GM21367 (cell line): ENCODE measurements around the gene CACNB2.

ENCODE experiments used
- ATAC-seq: cut with Tn5 transposase; IDR thresholded peaks from one replicate; pipeline ENCODE4 v1.9.1; 2021; ENCODE audit not compliant: unreplicated experiment

The CACNB2 gene

GRCh38 chr10:18381679-18382078, 241.5 kb downstream of the CACNB2 start:
- no peak for ATAC-seq

- ATAC-seq = no peak
Observed at GRCh38 chr10:18397906-18398305, 257.7 kb downstream of the CACNB2 start.

GRCh38 chr10:18399158-18399557, 258.9 kb downstream of the CACNB2 start:
- peak; percentile 62 for ATAC-seq

GRCh38 chr10:18400201-18400905, 260.1 kb downstream of the CACNB2 start:
- no peak for ATAC-seq

GRCh38 chr10:18400906-18401245, 260.7 kb downstream of the CACNB2 start:
- ATAC-seq = no peak

GRCh38 chr10:18401416-18402195, 261.4 kb downstream of the CACNB2 start:
- no peak for ATAC-seq

GRCh38 chr10:18402853-18403252, 262.6 kb downstream of the CACNB2 start:
- no peak for ATAC-seq

GRCh38 chr10:18404530-18404929, 264.3 kb downstream of the CACNB2 start:
- no peak for ATAC-seq

- no peak for ATAC-seq
Observed at GRCh38 chr10:18406136-18406535, 265.9 kb downstream of the CACNB2 start.

GRCh38 chr10:18409599-18410397, 269.6 kb downstream of the CACNB2 start:
- no peak for ATAC-seq

- no peak for ATAC-seq
Observed at GRCh38 chr10:18414061-18414460, 273.8 kb downstream of the CACNB2 start.

GRCh38 chr10:18417950-18418527, 277.8 kb downstream of the CACNB2 start:
- no peak for ATAC-seq

GRCh38 chr10:18418541-18419215, 278.5 kb downstream of the CACNB2 start:
- ATAC-seq = no peak

- ATAC-seq = no peak
Observed at GRCh38 chr10:18419945-18420344, 279.7 kb downstream of the CACNB2 start.

- no peak for ATAC-seq
Observed at GRCh38 chr10:18421726-18422293, 281.6 kb downstream of the CACNB2 start.

- ATAC-seq = no peak
Observed at GRCh38 chr10:18423058-18423637, 282.9 kb downstream of the CACNB2 start.

GRCh38 chr10:18424200-18424599, 284.0 kb downstream of the CACNB2 start:
- no peak for ATAC-seq

- ATAC-seq = no peak
Observed at GRCh38 chr10:18429335-18429734, 289.1 kb downstream of the CACNB2 start.

- no peak for ATAC-seq
Observed at GRCh38 chr10:18436902-18437301, 296.7 kb downstream of the CACNB2 start.

GRCh38 chr10:18437486-18437885, 297.3 kb downstream of the CACNB2 start:
- ATAC-seq = no peak
